ENCODE data around the gene PHPT1. TPM values are rescaled to one million over a fixed set of nuclear protein-coding genes. Genes with fewer than 3 reads are reported as not detected.

The PHPT1 gene
- total and polyA plus RNA-seq, 8 donors, result 31.5 to 168 (median 42.9) TPM

DNA sequence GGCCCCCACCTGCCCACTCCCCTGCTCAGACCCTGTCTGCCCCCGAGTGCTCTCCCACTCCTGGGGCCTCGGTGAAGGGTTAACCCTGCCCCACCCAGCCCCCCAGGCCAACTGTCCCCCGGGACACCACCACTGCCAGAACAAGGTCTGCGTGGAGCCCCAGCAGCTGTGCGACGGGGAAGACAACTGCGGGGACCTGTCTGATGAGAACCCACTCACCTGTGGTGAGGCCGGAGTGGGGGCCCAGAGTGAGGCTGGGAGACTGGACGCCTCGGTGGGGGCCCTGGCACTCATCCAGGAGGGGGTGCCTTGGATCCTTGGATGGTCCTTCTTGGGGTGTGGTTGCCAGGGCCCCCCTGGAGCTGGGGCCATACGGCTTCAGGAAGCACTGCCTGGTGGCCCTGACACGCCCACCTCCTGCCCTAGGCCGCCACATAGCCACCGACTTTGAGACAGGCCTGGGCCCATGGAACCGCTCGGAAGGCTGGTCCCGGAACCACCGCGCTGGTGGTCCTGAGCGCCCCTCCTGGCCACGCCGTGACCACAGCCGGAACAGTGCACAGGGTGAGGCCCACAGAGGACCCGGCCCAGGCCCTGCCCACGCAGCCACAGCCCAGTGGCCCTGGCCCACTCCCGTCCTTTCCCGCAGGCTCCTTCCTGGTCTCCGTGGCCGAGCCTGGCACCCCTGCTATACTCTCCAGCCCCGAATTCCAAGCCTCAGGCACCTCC lies 5.1 kb downstream of the PHPT1 start:
- H3K27ac ChIP-seq, result peak overlapping the region in 1 of 5 donors; percentile 5
- no peaks in the 10 kb centered on the region for H3K9me3 ChIP-seq
- intact Hi-C loops (cut with DNase I; ENCODE audit: low total_unique reads), result loop anchor here (10.0 kb wide), 1 partner anchor 91 kb away; the partner anchor contains the start of genes C8G and FBXW5
- WGBS, 5 donors, result 65 to 83% (median 70%) methylated on average over 10 to 30 of the region's 30 CpGs
- H3K4me1 ChIP-seq, result peaks cover 33 to 82% (median 73%) of the 10 kb centered on the region in 4 donors
- no peak overlapping the region for H3K4me3 ChIP-seq
- peaks cover 8 to 12% (median 10%) of the 10 kb centered on the region in 4 donors for H3K36me3 ChIP-seq
- peak in 1 of 2 donors; percentile 35 for DNase-seq
- H3K27me3 ChIP-seq, result no peaks in the 10 kb centered on the region
- TF ChIP-seq POLR2AphosphoS5 (IDR thresholded peaks at IDR 0.05) (no peak), EP300 (IDR thresholded peaks at IDR 0.05) (no peak), CTCF (IDR thresholded peaks at IDR 0.05) (no peak), POLR2A (IDR thresholded peaks at IDR 0.05) (no peak)

DNA sequence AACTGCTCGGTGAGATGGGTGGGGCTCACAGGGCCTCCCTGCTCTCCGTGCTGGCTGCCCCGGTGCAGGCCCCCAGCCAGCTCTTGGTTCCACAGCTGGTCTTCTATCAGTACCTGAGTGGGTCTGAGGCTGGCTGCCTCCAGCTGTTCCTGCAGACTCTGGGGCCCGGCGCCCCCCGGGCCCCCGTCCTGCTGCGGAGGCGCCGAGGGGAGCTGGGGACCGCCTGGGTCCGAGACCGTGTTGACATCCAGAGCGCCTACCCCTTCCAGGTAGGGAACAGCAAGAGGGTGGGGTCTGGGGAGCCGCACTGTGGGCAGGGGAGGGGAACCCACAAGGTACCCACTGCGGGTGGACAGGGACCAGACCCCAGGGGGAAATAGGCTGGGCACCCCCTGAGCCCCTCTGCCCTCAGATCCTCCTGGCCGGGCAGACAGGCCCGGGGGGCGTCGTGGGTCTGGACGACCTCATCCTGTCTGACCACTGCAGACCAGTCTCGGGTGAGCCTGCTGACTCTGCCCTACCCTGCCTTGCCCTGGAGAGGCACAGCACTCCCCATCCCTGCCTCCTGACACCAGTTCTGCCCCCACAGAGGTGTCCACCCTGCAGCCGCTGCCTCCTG lies 5.7 kb downstream of the PHPT1 start:
- intact Hi-C loops (cut with DNase I; ENCODE audit: low total_unique reads), result loop anchor here (10.0 kb wide), 1 partner anchor 90 kb away; the partner anchor contains the start of genes C8G and FBXW5
- WGBS, 5 donors, result 77 to 79% (median 78%) methylated on average over 6 to 23 of the region's 23 CpGs
- Histone ChIP-seq H3K27ac (no peak overlapping the region), H3K9me3 (no peaks in the 10 kb centered on the region), H3K36me3 (peaks cover 8 to 14% (median 11%) of the 10 kb centered on the region in 4 donors), H3K4me1 (peaks cover 37 to 84% (median 76%) of the 10 kb centered on the region in 4 donors), H3K4me3 (no peak overlapping the region), H3K27me3 (no peaks in the 10 kb centered on the region)
- TF ChIP-seq POLR2AphosphoS5 (IDR thresholded peaks at IDR 0.05), result no peak
- no peak for TF ChIP-seq POLR2A (IDR thresholded peaks at IDR 0.05)
- no peak for TF ChIP-seq CTCF (IDR thresholded peaks at IDR 0.05)
- no peak for TF ChIP-seq EP300 (IDR thresholded peaks at IDR 0.05)
- peak in 1 of 2 donors; percentile 26 for DNase-seq

DNA sequence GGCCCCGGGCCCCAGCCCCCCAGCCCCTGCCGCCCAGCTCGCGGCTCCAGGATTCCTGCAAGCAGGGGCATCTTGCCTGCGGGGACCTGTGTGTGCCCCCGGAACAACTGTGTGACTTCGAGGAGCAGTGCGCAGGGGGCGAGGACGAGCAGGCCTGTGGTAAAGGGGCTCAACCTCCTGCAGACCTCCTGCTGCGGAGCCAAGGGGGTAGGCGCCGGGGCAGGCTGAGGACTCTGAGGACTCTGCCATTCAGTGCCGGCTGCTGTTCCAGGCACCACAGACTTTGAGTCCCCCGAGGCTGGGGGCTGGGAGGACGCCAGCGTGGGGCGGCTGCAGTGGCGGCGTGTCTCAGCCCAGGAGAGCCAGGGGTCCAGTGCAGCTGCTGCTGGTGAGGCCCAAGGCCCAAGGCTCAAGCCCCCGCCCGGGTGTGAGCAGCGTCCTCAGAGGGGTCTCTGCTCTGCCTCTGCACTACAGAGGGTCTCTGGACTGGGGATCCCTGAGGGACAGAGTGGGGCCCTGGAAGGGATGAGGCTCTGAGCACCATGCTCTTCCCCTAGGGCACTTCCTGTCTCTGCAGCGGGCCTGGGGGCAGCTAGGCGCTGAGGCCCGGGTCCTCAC lies 6.4 kb downstream of the PHPT1 start:
- no peak overlapping the region for H3K4me3 ChIP-seq

More for the DNA sequence above, 6.4 kb downstream of the PHPT1 start:
- peak in 1 of 2 donors; percentile 7 for DNase-seq
- Histone ChIP-seq H3K27me3 (no peaks in the 10 kb centered on the region), H3K27ac (no peak overlapping the region), H3K4me1 (peaks cover 35 to 84% (median 74%) of the 10 kb centered on the region in 4 donors), H3K9me3 (no peaks in the 10 kb centered on the region), H3K36me3 (peaks cover 8 to 18% (median 11%) of the 10 kb centered on the region in 4 donors)
- intact Hi-C loops (cut with DNase I; ENCODE audit: low total_unique reads), result loop anchor here (10.0 kb wide), 1 partner anchor 89 kb away; the partner anchor contains the start of genes C8G and FBXW5
- 76 to 87% (median 82%) methylated on average over 20 to 26 of the region's 26 CpGs for WGBS, 5 donors
- TF ChIP-seq POLR2AphosphoS5 (IDR thresholded peaks at IDR 0.05) (no peak), POLR2A (IDR thresholded peaks at IDR 0.05) (no peak), CTCF (IDR thresholded peaks at IDR 0.05) (no peak), EP300 (IDR thresholded peaks at IDR 0.05) (no peak)

All from stomach (tissue), 9 donors.